Cardiac muscle cell (in vitro differentiated cells and primary cell): ENCODE data around the gene C16orf74. TPM values are rescaled to one million over a fixed set of nuclear protein-coding genes. Genes with fewer than 3 reads are reported as not detected.

Experiments used
- DNase-seq, 2 donors: peaks; one replicate each; pipeline versions ENCODE4 v3.0.0 to v3.0.0-alpha.2; 2010 to 2017; ENCODE audit warnings: low read depth in 1 of 2, low spot score in 1 of 2
- H3K27ac ChIP-seq: fragments of 200-600 bp; sonication (generic); 2 replicates; pipeline ENCODE4 v1.5.1; 2016
- H3K27me3 ChIP-seq: fragments of 200-600 bp; sonication (generic); 2 replicates; pipeline ENCODE4 v1.6.0; 2016; ENCODE audit warnings: control low read depth
- H3K36me3 ChIP-seq: fragments of 200-600 bp; sonication (generic); 2 replicates; pipeline ENCODE4 v1.5.1; 2016; ENCODE audit warnings: control low read depth
- H3K4me1 ChIP-seq: fragments of 200-600 bp; sonication (generic); 2 replicates; pipeline ENCODE4 v1.8.1; 2017; ENCODE audit warnings: low read depth, mild to moderate bottlenecking, mixed run types
- H3K4me3 ChIP-seq: fragments of 200-600 bp; sonication (generic); 2 replicates; pipeline ENCODE4 v1.5.1; 2016; ENCODE audit warnings: mild to moderate bottlenecking
- H3K9me3 ChIP-seq: fragments of 200-600 bp; sonication (generic); 2 replicates; pipeline ENCODE4 v1.5.1; 2017; ENCODE audit warnings: low read depth, mild to moderate bottlenecking, control low read depth
- CTCF ChIP-seq: IDR thresholded peaks from 2 replicates; pipeline ENCODE4 v1.5.1; 2012; ENCODE audit warnings: low read depth, mild to moderate bottlenecking, low read length
- polyA plus RNA-seq: library from polyadenylated mRNA; unstranded; fragments of >200 nt; fragmentation: Nextera tagmentation; extraction: Ambion mirVana; gene quantifications from 2 replicates; pipeline ENCODE4 v1.2.1, GENCODE V29; 2016
- total RNA-seq: library from RNA; depleted of rRNA; stranded (reverse); fragments of >200 nt; gene quantifications from 2 replicates; pipeline ENCODE4 v1.2.3, GENCODE V29; 2016

The C16orf74 gene
- total and polyA plus RNA-seq, 2 experiments from 2014 or later = 37.9 to 49.7 TPM

GRCh38 chr16:85667841-85668413 lies 83.0 kb downstream of the C16orf74 start:
- Histone ChIP-seq H3K4me1 (no peaks in the 10 kb centered on the region), H3K4me3 (no peak overlapping the region), H3K36me3 (peaks cover 91% of the 10 kb centered on the region), H3K9me3 (no peaks in the 10 kb centered on the region), H3K27ac (no peak overlapping the region), H3K27me3 (no peaks in the 10 kb centered on the region)
- no peak for TF ChIP-seq CTCF
- DNase-seq = no peak

- Histone ChIP-seq H3K4me1 (no peaks in the 10 kb centered on the region), H3K9me3 (no peaks in the 10 kb centered on the region), H3K36me3 (peaks cover 84% of the 10 kb centered on the region), H3K27ac (no peak overlapping the region), H3K4me3 (no peak overlapping the region), H3K27me3 (no peaks in the 10 kb centered on the region)
- DNase-seq = no peak
- no peak for TF ChIP-seq CTCF
Measured at GRCh38 chr16:85667261-85667660, 83.6 kb downstream of the C16orf74 start.

GRCh38 chr16:85665929-85666328 lies 85.0 kb downstream of the C16orf74 start:
- Histone ChIP-seq H3K27me3 (no peaks in the 10 kb centered on the region), H3K36me3 (peaks cover 86% of the 10 kb centered on the region), H3K4me1 (no peaks in the 10 kb centered on the region), H3K9me3 (no peaks in the 10 kb centered on the region), H3K4me3 (no peak overlapping the region), H3K27ac (no peak overlapping the region)
- TF ChIP-seq CTCF = no peak
- no peak for DNase-seq

GRCh38 chr16:85665373-85665740 lies 85.5 kb downstream of the C16orf74 start:
- Histone ChIP-seq H3K4me1 (no peaks in the 10 kb centered on the region), H3K9me3 (no peaks in the 10 kb centered on the region), H3K4me3 (no peak overlapping the region), H3K27me3 (no peaks in the 10 kb centered on the region), H3K36me3 (peaks cover 83% of the 10 kb centered on the region), H3K27ac (no peak overlapping the region)
- TF ChIP-seq CTCF = no peak
- DNase-seq = no peak

GRCh38 chr16:85664580-85665372 lies 86.1 kb downstream of the C16orf74 start:
- Histone ChIP-seq H3K36me3 (peaks cover 77% of the 10 kb centered on the region), H3K9me3 (no peaks in the 10 kb centered on the region), H3K27me3 (no peaks in the 10 kb centered on the region), H3K4me1 (peaks cover 4% of the 10 kb centered on the region), H3K27ac (no peak overlapping the region), H3K4me3 (no peak overlapping the region)
- TF ChIP-seq CTCF = no peak
- DNase-seq = no peak
